NCI-H1694 (cell line): ENCODE results near the gene RBFOX2.
"Not testable (repeated sequence)": the region's sequence is repeated elsewhere in the genome, so short reads cannot be mapped to it uniquely, and the experiment has no call there.

Source experiments
- DNase-seq: peaks from one replicate; lab custom pipeline; 2025; lab: John Stamatoyannopoulos, UW

Gene RBFOX2

DNA sequence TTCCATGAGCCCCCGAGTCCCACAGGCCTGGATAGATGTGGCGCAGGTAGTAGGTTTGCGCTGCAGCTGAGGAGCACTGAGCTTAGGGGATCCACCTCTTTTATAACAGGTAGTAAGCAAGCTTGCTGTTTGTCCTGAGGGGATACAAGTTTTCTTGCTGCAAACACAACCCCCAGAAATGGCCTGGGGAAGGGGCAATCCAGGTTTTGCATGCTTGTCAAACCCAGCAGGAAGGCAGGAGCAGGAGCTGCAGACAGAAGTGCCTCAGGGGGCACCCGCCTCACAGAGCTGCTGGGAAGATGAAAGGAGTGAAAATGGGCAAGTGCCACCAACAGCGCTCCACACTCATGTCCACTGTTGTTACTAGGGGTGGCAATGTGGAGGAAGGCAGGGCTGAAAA is 292.5 kb downstream of the RBFOX2 start:
- no peak for DNase-seq

DNA sequence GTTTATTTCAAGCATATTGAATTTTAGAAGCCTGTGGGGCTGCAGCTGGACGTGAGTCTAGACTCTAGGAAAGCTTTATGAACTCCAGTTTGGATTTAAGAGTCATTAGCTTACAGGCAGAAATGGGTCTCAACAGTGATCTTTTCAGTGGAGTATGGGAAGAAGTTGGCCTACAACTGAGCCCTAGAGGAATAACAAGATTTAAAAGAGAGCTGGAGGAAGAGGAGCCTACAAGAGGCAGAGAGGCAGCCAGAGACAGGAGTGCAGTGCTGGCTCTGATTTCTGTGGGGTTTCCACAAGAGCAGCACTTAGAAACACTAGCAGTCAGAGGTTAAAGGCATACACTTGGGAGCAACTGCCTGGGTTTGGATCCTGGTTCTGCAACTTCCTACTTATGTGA is 293.1 kb downstream of the RBFOX2 start:
- DNase-seq: no peak

DNA sequence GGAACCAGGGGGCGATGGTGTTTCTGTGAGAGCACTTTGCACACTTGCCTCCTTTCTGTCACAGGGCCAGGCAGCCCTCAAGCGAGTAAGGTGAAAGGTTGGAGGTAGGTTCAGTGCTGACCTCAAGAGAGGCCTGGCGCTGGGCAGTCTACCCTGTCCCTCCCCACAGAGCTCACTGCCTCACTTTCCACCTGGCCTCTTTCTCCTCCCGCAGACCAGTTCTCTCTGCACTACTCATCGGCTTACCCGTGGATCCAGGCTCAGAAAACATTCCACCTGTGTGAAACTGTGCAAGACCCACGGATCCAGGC is 294.2 kb downstream of the RBFOX2 start:
- DNase-seq: no peak

DNA sequence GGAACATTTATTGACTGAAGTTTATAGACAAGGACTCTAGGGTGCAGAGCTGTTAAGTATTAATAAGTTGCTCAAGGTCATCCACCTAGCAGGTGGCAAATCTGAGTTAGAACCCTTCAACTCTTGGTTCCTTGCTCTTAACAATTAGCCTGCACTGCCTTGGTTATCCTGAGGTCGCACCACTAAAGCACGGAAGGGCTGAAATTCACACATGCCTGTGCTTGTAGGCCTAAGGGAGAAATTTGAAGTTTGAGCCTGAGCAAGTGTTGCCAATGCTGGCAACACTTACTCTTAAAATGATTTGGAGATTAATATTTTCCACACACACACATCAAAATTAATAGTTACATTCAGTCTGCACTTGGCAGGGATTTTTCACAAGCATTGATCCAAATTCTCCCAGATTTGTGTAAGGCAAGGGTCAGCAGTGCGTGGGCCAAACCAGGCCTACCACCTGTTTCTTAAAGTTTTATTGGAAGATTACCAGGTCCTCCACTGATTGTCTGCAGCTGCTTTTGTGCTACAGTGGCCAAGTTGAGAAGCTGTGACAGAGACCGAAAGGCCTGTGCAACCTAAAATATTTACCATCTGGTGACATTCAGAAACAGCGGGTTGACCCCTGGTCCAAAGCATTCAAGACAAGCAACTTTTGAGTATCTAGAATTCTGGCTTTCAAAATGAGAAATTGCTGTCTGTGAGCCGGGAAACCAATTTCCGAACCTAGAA is 294.7 kb downstream of the RBFOX2 start:
- DNase-seq: no peak

DNA sequence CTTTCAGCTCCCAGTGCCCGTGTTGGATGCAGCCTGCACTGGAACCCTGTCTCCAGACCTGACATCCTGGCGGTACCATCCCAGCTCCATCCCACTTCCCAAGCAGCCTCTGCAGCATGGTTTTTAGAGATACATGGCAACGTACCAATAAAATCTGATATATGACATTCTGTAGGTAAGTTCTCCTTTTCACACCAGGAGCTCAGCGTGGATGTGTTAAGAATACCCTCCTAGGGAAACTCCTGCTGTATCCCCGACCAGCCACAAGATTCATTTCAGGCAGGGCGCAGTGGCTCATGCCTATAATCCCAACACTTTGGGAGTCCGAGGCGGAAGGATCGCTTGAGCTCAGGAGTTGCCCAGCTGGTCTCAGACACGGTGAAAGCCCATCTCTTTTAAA is 295.6 kb downstream of the RBFOX2 start:
- no peak for DNase-seq

DNA sequence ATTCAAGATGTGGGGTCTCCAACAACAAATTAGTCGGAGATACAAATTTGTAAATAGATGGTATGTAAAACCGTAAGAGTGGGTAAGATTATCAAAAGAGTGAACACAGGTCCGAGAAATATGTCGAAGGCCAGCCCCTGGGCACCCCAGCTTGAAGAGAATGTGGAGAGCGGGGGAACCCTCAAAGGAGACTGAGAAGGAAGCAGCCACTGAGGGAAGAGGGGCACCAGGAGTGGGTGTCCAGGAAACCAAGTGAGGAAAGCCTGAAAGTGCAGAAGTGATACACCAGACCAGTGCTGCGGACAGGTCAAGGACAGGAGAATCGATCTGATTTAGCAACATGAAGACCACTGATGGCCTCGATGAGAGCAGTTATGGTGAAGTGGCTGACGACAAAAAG is 296.5 kb downstream of the RBFOX2 start:
- DNase-seq: no peak

DNA sequence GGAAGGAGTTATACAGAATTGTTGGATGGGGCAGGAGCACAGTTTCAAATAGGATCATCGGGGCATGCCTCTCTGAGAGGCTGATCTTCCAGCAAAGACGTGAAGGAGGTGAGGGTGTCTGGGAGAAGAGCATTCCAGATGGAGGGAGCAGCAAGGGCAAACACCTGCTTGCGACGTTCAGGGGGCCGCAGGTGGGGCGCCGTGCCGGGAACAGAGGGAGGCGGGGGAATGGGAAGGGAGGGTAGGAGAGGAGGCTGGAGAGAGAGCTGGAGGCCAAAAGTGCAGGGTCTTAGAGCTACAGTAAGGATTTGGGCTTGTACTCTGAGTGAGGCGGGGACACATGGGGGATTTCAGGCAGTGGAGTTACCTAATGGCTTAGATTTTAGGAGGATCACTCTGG is 297.3 kb downstream of the RBFOX2 start:
- DNase-seq: no peak

DNA sequence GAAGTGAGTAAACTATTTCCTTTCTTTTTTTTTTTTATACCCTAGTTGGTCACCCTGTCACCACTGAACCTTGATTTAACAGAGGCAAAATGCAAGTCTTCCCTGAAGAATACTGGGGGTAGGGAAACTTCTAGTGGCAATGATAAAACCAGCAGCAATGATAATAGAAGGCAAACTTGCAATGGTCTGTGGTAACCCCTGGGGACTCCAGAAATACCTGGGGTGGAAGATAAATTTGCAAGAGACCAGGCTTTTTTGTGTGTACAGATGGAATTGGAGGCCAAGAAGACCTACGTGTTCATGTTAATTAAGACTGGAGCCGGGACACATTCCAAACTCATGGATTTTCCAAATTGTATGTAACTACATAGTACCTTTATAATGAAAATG is 299.3 kb downstream of the RBFOX2 start:
- DNase-seq: no peak

DNA sequence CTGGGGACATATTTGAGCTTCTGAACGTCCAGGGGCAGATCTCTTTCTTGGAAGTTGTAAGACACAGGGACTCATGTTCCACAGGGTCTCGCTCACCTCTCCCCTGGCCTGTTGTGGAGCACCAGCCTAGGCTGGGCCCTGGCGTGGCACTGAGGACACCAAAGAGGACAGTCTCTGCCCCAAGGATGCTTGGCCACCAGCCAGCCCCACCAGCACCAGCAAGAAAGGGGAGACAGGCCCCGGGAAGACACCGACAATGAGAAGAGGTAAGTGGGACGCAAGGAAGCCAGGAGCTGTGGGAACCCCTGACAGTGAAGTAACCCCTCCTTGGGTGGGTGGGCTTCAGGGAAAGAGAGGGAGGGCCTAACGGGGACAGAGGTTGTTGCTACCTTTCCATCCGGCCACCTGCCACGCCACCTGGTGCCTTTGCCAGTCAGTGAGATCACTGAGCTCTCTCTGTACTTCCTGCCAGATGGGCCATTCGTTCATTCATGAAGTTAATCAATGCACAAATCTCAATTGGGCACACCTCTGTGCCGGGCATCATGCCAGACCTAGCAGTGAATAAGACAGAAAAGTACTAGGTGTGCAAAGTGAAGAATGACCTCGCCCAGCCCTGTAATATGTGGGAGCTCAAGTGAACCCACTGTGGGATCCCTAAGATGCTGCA is 299.9 kb downstream of the RBFOX2 start:
- peak; percentile 63 for DNase-seq

DNA sequence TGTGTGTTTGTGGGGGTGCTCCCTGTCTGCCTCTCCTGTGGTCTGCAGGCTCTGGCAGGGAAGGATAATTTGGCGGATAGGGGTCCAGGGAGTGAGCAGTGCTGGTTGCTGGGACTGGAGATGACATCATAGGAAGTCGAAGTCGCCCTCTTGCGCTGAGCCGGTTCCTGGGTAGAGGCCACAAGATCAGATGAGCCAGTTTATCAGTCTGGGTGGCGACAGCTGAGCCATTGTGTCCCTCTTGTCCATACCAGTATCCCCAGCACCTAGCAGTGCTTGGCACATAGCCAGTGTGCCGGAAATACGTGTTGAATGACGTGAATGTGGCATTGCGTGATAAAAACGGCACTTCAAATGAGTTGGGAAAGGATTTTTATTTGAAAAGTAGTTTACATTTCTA is 301.2 kb downstream of the RBFOX2 start:
- DNase-seq: no peak

DNA sequence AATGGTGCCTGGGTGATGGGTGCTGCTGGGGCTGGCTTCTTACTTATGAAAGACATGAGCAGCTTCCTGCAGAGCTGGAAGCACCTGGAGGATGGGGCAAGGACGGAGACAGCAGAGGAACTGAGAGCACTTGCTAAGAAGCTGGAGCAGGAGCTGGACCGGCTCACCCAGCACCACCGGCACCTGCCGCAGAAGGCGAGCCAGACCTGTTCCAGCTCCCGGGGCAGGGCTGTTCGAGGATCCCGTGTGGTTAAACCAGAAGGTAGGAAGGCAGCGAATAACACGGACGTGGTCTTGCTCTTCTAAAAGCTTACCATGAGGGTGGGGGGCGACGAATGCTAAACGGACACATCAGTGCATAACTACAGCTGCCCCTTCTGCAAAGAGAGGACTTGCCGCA is 301.7 kb downstream of the RBFOX2 start:
- DNase-seq: no peak

DNA sequence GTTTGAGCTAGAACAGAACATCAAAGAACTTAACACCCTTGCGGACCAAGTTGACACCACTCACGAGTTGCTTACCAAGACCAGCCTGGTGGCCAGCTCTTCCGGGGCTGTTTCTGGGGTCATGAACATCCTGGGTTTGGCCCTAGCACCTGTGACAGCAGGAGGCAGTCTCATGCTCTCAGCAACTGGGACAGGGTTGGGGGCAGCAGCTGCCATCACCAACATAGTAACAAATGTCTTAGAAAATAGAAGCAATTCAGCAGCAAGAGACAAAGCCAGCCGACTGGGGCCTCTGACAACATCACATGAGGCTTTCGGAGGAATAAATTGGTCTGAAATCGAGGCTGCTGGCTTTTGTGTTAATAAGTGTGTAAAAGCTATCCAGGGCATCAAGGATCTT is 302.2 kb downstream of the RBFOX2 start:
- DNase-seq: no peak

DNA sequence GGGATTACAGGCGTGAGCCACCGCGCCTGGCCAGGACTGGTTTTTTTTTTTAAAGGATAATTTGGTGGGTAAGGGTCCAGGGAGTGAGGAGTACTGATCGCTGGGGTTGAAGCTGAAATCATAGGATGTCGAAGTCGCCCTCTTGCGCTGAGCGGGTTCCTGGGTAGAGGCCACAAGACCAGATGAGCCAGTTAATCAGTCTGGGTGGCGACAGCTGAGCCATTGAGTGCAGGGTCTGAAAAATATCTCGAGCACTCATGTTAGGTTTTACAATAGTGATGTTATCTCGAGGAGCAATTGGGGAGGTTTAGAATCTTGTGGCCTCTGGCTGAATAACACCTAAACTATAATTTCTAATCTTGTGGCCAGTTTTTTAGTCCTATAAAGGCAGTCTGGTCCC is 303.1 kb downstream of the RBFOX2 start:
- DNase-seq: no peak

DNA sequence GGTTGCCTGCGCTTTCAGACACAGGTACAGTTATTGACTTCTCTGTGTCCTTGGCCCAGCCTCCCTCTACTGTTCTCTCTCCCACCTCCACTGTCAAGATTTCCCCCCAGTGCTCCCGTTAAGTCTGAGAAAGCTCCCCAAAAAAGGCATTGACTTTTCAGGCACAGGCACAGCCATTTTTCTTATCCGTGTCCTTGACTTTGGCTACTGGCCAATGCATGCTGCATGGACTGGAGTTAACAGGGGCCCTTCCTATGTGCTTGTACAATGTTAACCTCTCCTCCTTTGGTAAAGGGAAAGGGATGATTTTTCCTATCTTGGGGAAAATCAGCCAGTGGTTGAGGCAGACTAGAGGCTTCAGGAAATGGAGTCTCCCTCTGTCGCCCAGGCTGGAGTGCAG is 306.7 kb downstream of the RBFOX2 start:
- DNase-seq: no peak

DNA sequence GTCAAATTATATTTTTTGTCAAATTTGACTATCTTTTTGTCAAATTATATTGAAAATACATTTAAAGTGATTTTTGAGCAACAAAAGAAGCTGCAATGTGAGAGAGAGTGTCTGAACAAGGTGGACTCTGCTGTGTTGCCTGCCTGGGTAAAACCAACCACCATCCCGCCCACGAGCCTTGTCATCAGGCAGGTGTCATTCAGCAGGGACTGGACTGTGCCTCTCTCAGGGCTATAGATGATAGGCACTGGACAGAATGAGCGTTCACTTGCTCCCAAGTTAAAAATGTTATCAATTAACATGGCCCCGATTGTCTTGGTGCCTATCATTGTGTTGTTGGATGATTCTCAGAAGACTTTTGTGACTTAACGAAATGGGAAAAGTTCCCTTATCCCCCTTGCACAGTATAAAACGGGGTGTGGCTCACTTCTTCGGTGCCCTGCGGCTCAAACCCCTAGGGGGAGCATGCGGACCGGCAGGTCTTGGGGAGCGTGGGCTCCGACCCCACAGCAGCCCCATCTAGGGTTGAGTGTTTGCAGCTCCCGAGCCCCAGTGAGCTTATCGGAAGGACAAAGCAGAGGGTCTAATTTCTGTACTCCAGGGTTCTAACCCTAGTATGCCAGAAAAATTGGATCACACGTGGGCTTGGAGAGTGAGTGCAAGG is 309.3 kb downstream of the RBFOX2 start:
- DNase-seq: no peak

DNA sequence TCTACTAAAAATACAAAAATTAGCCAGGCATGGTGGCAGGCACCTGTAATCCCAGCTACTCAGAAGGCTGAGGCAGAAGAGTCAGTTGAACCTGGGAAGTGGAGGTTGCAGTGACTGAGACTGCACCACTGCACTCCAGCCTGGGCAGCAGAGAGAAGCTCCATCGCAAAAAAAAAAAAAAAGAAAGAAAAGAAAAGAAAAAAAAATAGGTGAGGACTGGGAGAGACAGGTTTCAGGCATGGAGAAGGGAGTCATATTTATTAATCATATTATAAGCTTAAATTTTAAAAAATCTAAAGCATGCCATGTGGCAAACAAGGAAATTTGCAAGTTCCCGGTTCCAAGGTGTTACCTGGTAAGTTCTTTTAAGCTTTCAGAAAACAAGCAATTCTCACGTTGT is 311.1 kb downstream of the RBFOX2 start, which contains the start of gene APOL5:
Gene APOL5 (plus strand): TSS at position 301 of the 400 bp plus-strand sequence. CDS start 0 bp downstream, at position 301.
- DNase-seq: no peak

DNA sequence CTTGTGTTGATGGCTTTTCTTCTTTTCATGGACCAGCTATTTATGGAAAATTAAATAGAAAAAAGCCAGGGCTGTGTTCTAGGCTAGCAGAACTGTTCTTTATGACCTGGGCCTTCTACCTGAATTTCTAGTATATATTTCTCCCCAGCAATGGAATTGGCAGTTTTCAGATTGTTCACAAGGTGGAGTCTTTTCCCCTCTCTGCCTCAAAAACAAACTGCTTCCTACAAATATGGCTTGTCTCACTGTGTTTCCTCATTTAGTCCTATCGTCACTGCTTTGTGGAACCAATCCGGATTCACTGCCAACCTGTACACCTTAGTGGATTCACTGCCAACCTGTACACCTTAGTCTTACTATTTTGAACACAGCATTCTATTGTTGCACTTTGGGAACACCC is 316.0 kb downstream of the RBFOX2 start:
- DNase-seq: no peak

DNA sequence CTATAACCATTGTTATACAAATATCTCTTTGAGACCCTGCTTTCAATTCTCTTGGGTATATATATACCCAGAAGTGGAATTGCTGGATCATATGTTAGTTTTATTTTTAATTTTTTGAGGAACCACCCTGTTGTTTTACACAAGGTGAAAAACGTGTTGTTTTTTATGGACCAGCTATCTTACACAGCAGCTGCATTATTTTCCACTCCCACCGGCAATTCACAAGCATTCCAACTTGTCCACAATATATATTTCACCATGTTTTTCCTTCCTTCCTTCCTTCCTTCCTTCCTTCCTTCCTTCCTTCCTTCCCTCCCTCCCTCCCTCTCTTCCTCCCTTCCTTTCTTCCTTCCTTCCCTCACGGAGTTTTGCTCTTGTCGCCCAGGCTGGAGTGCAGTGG is 317.3 kb downstream of the RBFOX2 start:
- DNase-seq: no peak

DNA sequence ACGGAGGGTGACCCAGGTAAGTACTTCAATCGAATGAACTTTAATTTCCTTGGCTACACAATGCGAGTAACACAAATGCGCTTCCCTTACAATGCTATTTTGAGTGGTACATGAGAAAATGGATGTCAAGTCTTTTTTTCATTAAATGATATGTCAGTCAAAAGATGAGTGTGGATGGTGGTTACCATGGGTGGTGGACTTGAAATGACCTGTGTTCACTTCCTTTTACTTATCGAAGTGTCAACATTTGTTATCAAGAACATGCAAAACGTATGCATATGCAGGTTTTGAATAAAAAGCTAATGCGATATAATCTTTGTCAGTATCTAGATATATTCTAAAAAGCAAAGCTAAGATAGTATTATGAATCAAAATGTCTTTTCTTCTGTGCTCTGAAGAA is 319.7 kb downstream of the RBFOX2 start:
- no peak for DNase-seq

DNA sequence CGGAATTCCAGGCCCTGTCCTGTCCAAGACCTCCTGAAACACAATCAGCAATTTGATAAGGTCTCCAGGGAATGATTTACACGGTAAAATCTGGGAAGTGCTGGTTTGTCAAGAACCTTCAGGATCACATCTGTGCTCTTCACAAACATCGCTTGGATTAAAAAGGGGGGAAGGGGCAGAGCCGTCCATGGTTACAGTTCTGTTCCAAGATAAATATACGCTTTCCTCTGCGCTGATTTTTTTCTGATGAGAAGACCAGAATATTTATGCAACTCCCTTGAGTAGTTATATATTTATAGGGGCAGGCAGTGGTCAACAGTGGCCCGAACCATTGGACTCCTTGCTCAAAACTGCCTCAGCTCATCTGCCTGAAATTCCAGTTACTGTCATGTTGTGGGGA is 320.2 kb downstream of the RBFOX2 start:
- DNase-seq: no peak

DNA sequence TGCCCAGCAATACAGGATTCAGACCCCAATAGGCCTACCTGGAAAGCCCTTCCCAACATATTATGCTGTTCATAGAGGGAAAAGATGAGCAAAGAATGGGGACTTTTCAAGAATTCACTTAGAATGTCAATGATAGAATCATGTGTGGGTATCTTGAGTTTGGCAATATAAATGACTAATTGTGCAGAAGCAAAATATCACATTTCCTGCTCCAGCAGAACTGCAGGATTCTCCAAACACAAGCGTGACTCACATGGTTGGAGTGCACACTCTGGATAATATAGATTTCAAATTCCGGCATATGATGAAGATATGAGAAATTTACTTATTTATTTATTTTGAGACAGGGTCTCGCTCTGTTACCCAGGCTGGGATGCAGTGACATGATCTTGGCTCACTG is 323.5 kb downstream of the RBFOX2 start:
- no peak for DNase-seq

DNA sequence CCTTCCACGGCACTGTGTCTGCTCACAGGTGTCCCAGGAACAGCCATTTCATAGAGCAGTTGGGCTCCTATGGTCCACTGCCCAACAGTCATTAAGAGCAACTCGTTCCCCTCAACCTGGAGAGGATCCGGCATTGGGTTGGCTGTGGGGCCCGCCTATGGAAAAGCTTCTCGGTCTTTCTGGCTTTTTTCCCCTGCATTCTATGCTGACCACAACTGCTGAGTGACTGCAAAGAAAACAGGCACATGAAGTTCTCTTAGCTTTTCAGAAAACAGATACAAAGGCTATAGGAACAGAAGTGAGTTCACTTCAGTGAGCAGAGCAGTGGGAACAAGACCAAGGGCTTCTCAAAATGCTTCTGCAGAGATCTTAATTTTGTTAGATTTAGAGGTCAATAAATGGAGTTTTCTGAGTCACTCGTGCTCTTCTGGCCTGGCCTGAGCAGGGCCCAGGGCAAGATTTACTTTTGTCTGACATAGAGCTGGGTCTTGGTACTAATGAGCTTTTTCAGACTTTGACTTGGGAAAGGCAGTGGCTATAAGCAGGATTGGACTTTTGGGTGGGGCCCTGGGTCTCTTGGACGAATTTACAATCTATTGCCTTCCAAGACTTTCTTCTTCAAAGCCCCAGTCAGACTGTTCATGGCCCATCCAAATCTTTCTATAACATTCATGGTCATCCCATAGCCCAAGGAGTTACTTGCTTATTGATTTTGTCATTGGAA is 324.6 kb downstream of the RBFOX2 start:
- DNase-seq: no peak

DNA sequence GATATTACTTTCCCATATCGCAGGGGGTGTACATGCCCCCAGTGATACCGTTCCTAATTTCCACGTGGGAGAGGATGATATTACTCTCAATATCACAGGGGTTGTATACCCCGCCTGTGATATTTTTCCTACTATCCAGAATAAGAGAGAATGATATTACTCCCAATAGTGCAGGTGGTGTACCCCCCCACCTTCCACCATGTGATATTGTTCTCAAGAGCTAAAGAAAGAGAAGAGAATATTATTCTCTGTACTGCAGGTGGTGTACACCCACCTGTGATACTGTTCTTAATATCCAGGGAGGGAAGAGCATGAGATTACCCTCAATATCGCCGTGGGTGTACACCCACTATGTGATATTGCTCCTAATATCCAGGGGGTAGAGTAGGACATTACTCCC is 328.8 kb downstream of the RBFOX2 start:
- DNase-seq: not testable (repeated sequence)
